ENCODE measurements around the gene ITPRIP. TPM values are rescaled to one million over a fixed set of nuclear protein-coding genes. Genes with fewer than 3 reads are reported as not detected.

Gene ITPRIP
- total and polyA plus RNA-seq, 2 donors (not counting 1 experiment from before 2014, with no cell fraction given) = 6.8 to 18.8 TPM

DNA sequence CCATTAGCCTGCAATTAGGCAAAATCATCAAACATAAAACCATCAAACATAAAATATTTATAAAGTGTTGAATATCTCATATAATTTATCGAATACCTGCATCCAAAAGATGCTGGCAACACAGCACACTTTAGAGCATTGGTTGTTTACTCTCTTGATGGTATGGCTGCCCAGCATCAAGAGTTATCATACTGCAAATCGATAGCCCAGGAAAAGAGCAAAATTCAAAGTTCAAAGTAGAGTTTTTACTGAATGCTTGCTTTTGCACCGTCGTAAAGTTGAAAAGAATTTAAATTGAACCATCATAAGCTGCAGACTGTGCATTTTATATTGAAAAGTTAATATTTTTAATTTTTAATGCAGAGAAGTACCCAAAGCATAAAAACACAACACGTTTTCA lies 73.5 kb downstream of the ITPRIP start:
- no peak overlapping the region for H2AFZ ChIP-seq (ENCODE audit: low read length)
- H3K9ac ChIP-seq (ENCODE audit: insufficient read depth, low read length) = no peak overlapping the region
- peaks cover 26% of the 10 kb centered on the region for H3K36me3 ChIP-seq (ENCODE audit: control insufficient read depth, insufficient read depth, low read length)
- no peaks in the 10 kb centered on the region for H3K27me3 ChIP-seq (ENCODE audit: control insufficient read depth, insufficient read depth, low read length)
- H3K4me1 ChIP-seq (ENCODE audit: control insufficient read depth, extremely low read depth, insufficient read depth, low read length) = peaks cover 13% of the 10 kb centered on the region
- no peak overlapping the region for H3K4me2 ChIP-seq (ENCODE audit: extremely low read depth, insufficient read depth, low read length)
- H3K79me2 ChIP-seq (ENCODE audit: control insufficient read depth, insufficient read depth, low read length) = peaks cover 22% of the 10 kb centered on the region
- no peaks in the 10 kb centered on the region for H3K9me3 ChIP-seq (ENCODE audit: control insufficient read depth, insufficient read depth, low read depth, low read length)
- H3K4me3 ChIP-seq (replicated peaks in 1 of 4; ENCODE audit: control extremely low read depth in 1 of 4, insufficient read depth in 1 of 4, low read depth in 3 of 4, low read length in 4 of 4) = no peak overlapping the region
- peaks cover 2% of the 10 kb centered on the region for H4K20me1 ChIP-seq (ENCODE audit: control insufficient read depth, extremely low read depth, insufficient read depth, low read length)
- no peak overlapping the region for H3K27ac ChIP-seq (ENCODE audit: insufficient read depth, low read length)
- DNase-seq (ENCODE audit: low read depth in 2 of 2) = no peak
- no peak for TF ChIP-seq EZH2 (IDR thresholded peaks at IDR 0.05; ENCODE audit: low read length, missing control alignments)
- TF ChIP-seq, protein P1, sequence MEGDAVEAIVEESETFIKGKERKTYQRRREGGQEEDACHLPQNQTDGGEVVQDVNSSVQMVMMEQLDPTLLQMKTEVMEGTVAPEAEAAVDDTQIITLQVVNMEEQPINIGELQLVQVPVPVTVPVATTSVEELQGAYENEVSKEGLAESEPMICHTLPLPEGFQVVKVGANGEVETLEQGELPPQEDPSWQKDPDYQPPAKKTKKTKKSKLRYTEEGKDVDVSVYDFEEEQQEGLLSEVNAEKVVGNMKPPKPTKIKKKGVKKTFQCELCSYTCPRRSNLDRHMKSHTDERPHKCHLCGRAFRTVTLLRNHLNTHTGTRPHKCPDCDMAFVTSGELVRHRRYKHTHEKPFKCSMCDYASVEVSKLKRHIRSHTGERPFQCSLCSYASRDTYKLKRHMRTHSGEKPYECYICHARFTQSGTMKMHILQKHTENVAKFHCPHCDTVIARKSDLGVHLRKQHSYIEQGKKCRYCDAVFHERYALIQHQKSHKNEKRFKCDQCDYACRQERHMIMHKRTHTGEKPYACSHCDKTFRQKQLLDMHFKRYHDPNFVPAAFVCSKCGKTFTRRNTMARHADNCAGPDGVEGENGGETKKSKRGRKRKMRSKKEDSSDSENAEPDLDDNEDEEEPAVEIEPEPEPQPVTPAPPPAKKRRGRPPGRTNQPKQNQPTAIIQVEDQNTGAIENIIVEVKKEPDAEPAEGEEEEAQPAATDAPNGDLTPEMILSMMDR (conservative IDR thresholded peaks at IDR 0.05 in 1 of 2, IDR thresholded peaks at IDR 0.05 in 1 of 2; ENCODE audit: low read depth in 1 of 2, low read length in 2 of 2) = no peak

GRCh38 chr10:104262055-104262454 lies 76.2 kb downstream of the ITPRIP start:
- peaks cover 41% of the 10 kb centered on the region for H3K79me2 ChIP-seq (ENCODE audit: control insufficient read depth, insufficient read depth, low read length)
- TF ChIP-seq, protein P1 (conservative IDR thresholded peaks at IDR 0.05 in 1 of 2, IDR thresholded peaks at IDR 0.05 in 1 of 2; ENCODE audit: low read depth in 1 of 2, low read length in 2 of 2) = no peak
- TF ChIP-seq EZH2 (IDR thresholded peaks at IDR 0.05; ENCODE audit: low read length, missing control alignments) = no peak
- no peak overlapping the region for H3K27ac ChIP-seq (ENCODE audit: insufficient read depth, low read length)

GRCh38 chr10:104260775-104261115 lies 77.5 kb downstream of the ITPRIP start:
- peaks cover 2% of the 10 kb centered on the region for H4K20me1 ChIP-seq (ENCODE audit: control insufficient read depth, extremely low read depth, insufficient read depth, low read length)
- peaks cover 21% of the 10 kb centered on the region for H3K36me3 ChIP-seq (ENCODE audit: control insufficient read depth, insufficient read depth, low read length)
- peak overlapping the region in 1 of 4 experiments; percentile 10 for H3K4me3 ChIP-seq (replicated peaks in 1 of 4; ENCODE audit: control extremely low read depth in 1 of 4, insufficient read depth in 1 of 4, low read depth in 3 of 4, low read length in 4 of 4)

More at GRCh38 chr10:104262055-104262454, 76.2 kb downstream of the ITPRIP start:
- Histone ChIP-seq H2AFZ (ENCODE audit: low read length) (no peak overlapping the region), H3K36me3 (ENCODE audit: control insufficient read depth, insufficient read depth, low read length) (peaks cover 22% of the 10 kb centered on the region), H3K4me1 (ENCODE audit: control insufficient read depth, extremely low read depth, insufficient read depth, low read length) (peaks cover 13% of the 10 kb centered on the region), H4K20me1 (ENCODE audit: control insufficient read depth, extremely low read depth, insufficient read depth, low read length) (peaks cover 2% of the 10 kb centered on the region), H3K9ac (ENCODE audit: insufficient read depth, low read length) (no peak overlapping the region), H3K4me3 (replicated peaks in 1 of 4; ENCODE audit: control extremely low read depth in 1 of 4, insufficient read depth in 1 of 4, low read depth in 3 of 4, low read length in 4 of 4) (no peak overlapping the region), H3K9me3 (ENCODE audit: control insufficient read depth, insufficient read depth, low read depth, low read length) (no peaks in the 10 kb centered on the region), H3K4me2 (ENCODE audit: extremely low read depth, insufficient read depth, low read length) (no peak overlapping the region), H3K27me3 (ENCODE audit: control insufficient read depth, insufficient read depth, low read length) (no peaks in the 10 kb centered on the region)
- no peak for DNase-seq (ENCODE audit: low read depth in 2 of 2)

More at GRCh38 chr10:104260775-104261115, 77.5 kb downstream of the ITPRIP start:
- H3K9ac ChIP-seq (ENCODE audit: insufficient read depth, low read length) = no peak overlapping the region
- no peak overlapping the region for H2AFZ ChIP-seq (ENCODE audit: low read length)
- peaks cover 53% of the 10 kb centered on the region for H3K79me2 ChIP-seq (ENCODE audit: control insufficient read depth, insufficient read depth, low read length)
- no peak for TF ChIP-seq EZH2 (IDR thresholded peaks at IDR 0.05; ENCODE audit: low read length, missing control alignments)
- TF ChIP-seq, protein P1 (conservative IDR thresholded peaks at IDR 0.05 in 1 of 2, IDR thresholded peaks at IDR 0.05 in 1 of 2; ENCODE audit: low read depth in 1 of 2, low read length in 2 of 2) = no peak
- H3K4me1 ChIP-seq (ENCODE audit: control insufficient read depth, extremely low read depth, insufficient read depth, low read length) = peaks cover 13% of the 10 kb centered on the region
- H3K27ac ChIP-seq (ENCODE audit: insufficient read depth, low read length) = peak overlapping the region; percentile 64
- H3K9me3 ChIP-seq (ENCODE audit: control insufficient read depth, insufficient read depth, low read depth, low read length) = no peaks in the 10 kb centered on the region
- H3K4me2 ChIP-seq (ENCODE audit: extremely low read depth, insufficient read depth, low read length) = peak overlapping the region; percentile 46
- H3K27me3 ChIP-seq (ENCODE audit: control insufficient read depth, insufficient read depth, low read length) = no peaks in the 10 kb centered on the region
- DNase-seq (ENCODE audit: low read depth in 2 of 2) = peak; percentile 72 to 75

Measured in fibroblast of lung (primary cell).